Thoracic aorta (tissue), 2 donors: ENCODE data around the gene MLF2. TPM values are rescaled to one million over a fixed set of nuclear protein-coding genes. Genes with fewer than 3 reads are reported as not detected.

Experiments
- ATAC-seq: fragments of 150-250 bp; one replicate; pipeline ENCODE4 v1.8.0; 2017; ENCODE audit warnings: low read depth; ENCODE audit not compliant: insufficient number of reproducible peaks, low FRiP score
- DNase-seq: peaks from one replicate; pipeline ENCODE4 v3.0.0-alpha.2; 2020; ENCODE audit warnings: low spot score
- H3K27ac ChIP-seq, 2 donors: fragments of 200-600 bp; sonication (generic); 1 replicate in 1 of 2; 2 replicates in 1 of 2; pipeline ENCODE4 v1.5.1; 2016; ENCODE audit warnings: mild to moderate bottlenecking in 2 of 2, moderate library complexity in 2 of 2
- H3K27me3 ChIP-seq: fragments of 200-600 bp; sonication (generic); replicated peaks from 2 replicates; pipeline ENCODE4 v1.6.0; 2016; ENCODE audit warnings: mild to moderate bottlenecking; ENCODE audit not compliant: insufficient read depth
- H3K36me3 ChIP-seq: fragments of 200-600 bp; sonication (generic); one replicate; pipeline ENCODE4 v1.5.1; 2016
- H3K4me1 ChIP-seq, 2 donors: fragments of 200-600 bp; sonication (generic); 1 replicate in 1 of 2; 2 replicates in 1 of 2; pipeline versions ENCODE4 v1.5.1 to v1.6.0; 2016; ENCODE audit warnings: low read depth in 2 of 2, mild to moderate bottlenecking in 1 of 2; ENCODE audit not compliant: control insufficient read depth in 1 of 2
- H3K4me3 ChIP-seq: fragments of 200-600 bp; sonication (generic); 2 replicates; pipeline ENCODE4 v1.5.1; 2016; ENCODE audit warnings: mild to moderate bottlenecking
- H3K9me3 ChIP-seq: fragments of 200-600 bp; sonication (generic); 2 replicates; pipeline ENCODE4 v1.5.1; 2016
- CTCF ChIP-seq: fragments of 200-600 bp; sonication (generic); IDR thresholded peaks from one replicate; pipeline ENCODE4 v1.5.1; 2019; ENCODE audit warnings: antibody characterized with exemption
- total RNA-seq, 2 donors: library from RNA; depleted of rRNA; stranded (reverse); fragments of >200 nt; gene quantifications; one replicate each; pipeline versions ENCODE4 v1.1.0 to v1.2.3, GENCODE V29; 2016

Gene MLF2
- total RNA-seq, 2 donors from 2014 or later, result 129 to 179 TPM

GRCh38 chr12:6735448-6736191 is 17.3 kb downstream of the MLF2 start:
- Histone ChIP-seq H3K9me3 (no peaks in the 10 kb centered on the region), H3K4me3 (no peak overlapping the region), H3K27ac (no peak overlapping the region), H3K36me3 (peaks cover 14% of the 10 kb centered on the region), H3K27me3 (no peaks in the 10 kb centered on the region), H3K4me1 (peaks cover 0 to 6% of the 10 kb centered on the region in 2 donors)
- peak; percentile 61 for TF ChIP-seq CTCF
- DNase-seq (no peak), ATAC-seq (no peak)

GRCh38 chr12:6734506-6735387 is 18.2 kb downstream of the MLF2 start:
- Histone ChIP-seq H3K9me3 (no peaks in the 10 kb centered on the region), H3K27me3 (no peaks in the 10 kb centered on the region), H3K27ac (no peak overlapping the region), H3K4me3 (no peak overlapping the region), H3K4me1 (peaks cover 0 to 6% of the 10 kb centered on the region in 2 donors), H3K36me3 (peaks cover 23% of the 10 kb centered on the region)
- no peak for TF ChIP-seq CTCF
- ATAC-seq, result no peak
- DNase-seq, result no peak

GRCh38 chr12:6730169-6730568 is 22.8 kb downstream of the MLF2 start:
- DNase-seq (no peak), ATAC-seq (no peak)
- Histone ChIP-seq H3K9me3 (no peaks in the 10 kb centered on the region), H3K4me1 (peaks cover 2 to 3% of the 10 kb centered on the region in 2 donors), H3K27me3 (no peaks in the 10 kb centered on the region), H3K4me3 (no peak overlapping the region), H3K27ac (no peak overlapping the region), H3K36me3 (peaks cover 42% of the 10 kb centered on the region)
- no peak for TF ChIP-seq CTCF

- H3K27ac ChIP-seq, result no peak overlapping the region
- TF ChIP-seq CTCF, result no peak
- H3K4me1 ChIP-seq, result peaks cover 10 to 12% of the 10 kb centered on the region in 2 donors
- H3K9me3 ChIP-seq, result no peaks in the 10 kb centered on the region
- no peak overlapping the region for H3K4me3 ChIP-seq
- H3K36me3 ChIP-seq, result peaks cover 39% of the 10 kb centered on the region
- DNase-seq (no peak), ATAC-seq (no peak)
- H3K27me3 ChIP-seq, result no peaks in the 10 kb centered on the region
These were observed 23.8 kb downstream of the MLF2 start for GRCh38 chr12:6729186-6729585.

- TF ChIP-seq CTCF, result no peak
- DNase-seq, result no peak
- ATAC-seq, result no peak
- no peaks in the 10 kb centered on the region for H3K9me3 ChIP-seq
- H3K4me1 ChIP-seq, result peaks cover 10 to 12% of the 10 kb centered on the region in 2 donors
- no peak overlapping the region for H3K4me3 ChIP-seq
- H3K27me3 ChIP-seq, result no peaks in the 10 kb centered on the region
- peaks cover 25% of the 10 kb centered on the region for H3K36me3 ChIP-seq
- no peak overlapping the region for H3K27ac ChIP-seq
These were observed 27.6 kb downstream of the MLF2 start for GRCh38 chr12:6725350-6725749.
